GM12878 (cell line): ENCODE measurements around the gene SLC3A2. TPM values are rescaled to one million over a fixed set of nuclear protein-coding genes. Genes with fewer than 3 reads are reported as not detected.

Experiments
- ATAC-seq: fragments of 200-7000 bp; cut with Tn5 transposase; 3 replicates; pipeline ENCODE4 v1.9.1; 2020; ENCODE audit warnings: mild to moderate bottlenecking, moderate library complexity
- BruUV-seq: library from RNA; stranded (reverse); fragments of 400-500 nt; replicated peaks from 2 replicates; lab custom pipeline; 2021; lab: Mats Ljungman, UMichigan
- CTCF ChIA-PET: fragments of 300-600 bp; sonication (Branson Sonifier 250); formaldehyde crosslinking; extraction: SDS; loops from one replicate; lab custom pipeline; 2021; ENCODE audit warnings: inconsistent platforms; lab: Yijun Ruan, JAX
- POLR2A ChIA-PET: fragments of 350-600 bp; formaldehyde crosslinking; extraction: SDS; loops from one replicate; lab custom pipeline; 2021; ENCODE audit warnings: inconsistent platforms; lab: Charles Lee
- RAD21 ChIA-PET: fragments of 300-600 bp; sonication (Branson Sonifier 250); formaldehyde crosslinking; loops from one replicate; lab custom pipeline; 2023; ENCODE audit warnings: antibody characterized with exemption; ENCODE audit not compliant: unreplicated experiment; lab: Charles Lee
- SMC1A ChIA-PET: fragments of 300-600 bp; sonication (Branson Sonifier 250); formaldehyde crosslinking; loops from one replicate; lab custom pipeline; 2023; ENCODE audit not compliant: unreplicated experiment, uncharacterized antibody; lab: Charles Lee
- DNase-seq: peaks from one replicate; pipeline ENCODE4 v3.0.0-alpha.2; 2011; ENCODE audit warnings: low read depth, low spot score
- FAIRE-seq: peaks from 3 replicates; lab custom pipeline; 2011; peaks lifted over from hg19 to GRCh38; lab: Jason Lieb, UNC
- H2AFZ ChIP-seq: 2 replicates; pipeline ENCODE4 v1.6.0; 2011; ENCODE audit warnings: low read depth, low read length, control low read depth; ENCODE audit not compliant: control insufficient read depth
- H3K27ac ChIP-seq: 2 replicates; pipeline ENCODE4 v1.5.1; 2011; ENCODE audit warnings: control low read depth; ENCODE audit not compliant: control insufficient read depth, insufficient read depth
- H3K27me3 ChIP-seq, 2 experiments: replicated peaks in 1 of 2; 2 replicates each; pipeline versions ENCODE4 v1.6.0 to v1.6.1; 2011; ENCODE audit warnings: low read length in 1 of 2; ENCODE audit not compliant: control insufficient read depth in 2 of 2, insufficient read depth in 2 of 2
- H3K36me3 ChIP-seq, 2 experiments: 2 replicates each; pipeline ENCODE4 v1.5.1; 2011; ENCODE audit warnings: low read length in 1 of 2; ENCODE audit not compliant: control insufficient read depth in 2 of 2, insufficient read depth in 2 of 2
- H3K4me1 ChIP-seq: 2 replicates; pipeline ENCODE4 v1.6.1; 2011; ENCODE audit warnings: mild to moderate bottlenecking, low read length, moderate library complexity, mixed read lengths; ENCODE audit not compliant: control insufficient read depth, insufficient read depth
- H3K4me2 ChIP-seq: 2 replicates; pipeline ENCODE4 v1.6.0; 2011; ENCODE audit warnings: control low read depth; ENCODE audit not compliant: control insufficient read depth, insufficient read depth
- H3K4me3 ChIP-seq: fragments of 200-600 bp; sonication (generic); 2 replicates; pipeline ENCODE4 v1.5.1; 2016
- H3K79me2 ChIP-seq: 2 replicates; pipeline ENCODE4 v1.6.0; 2011; ENCODE audit warnings: low read length; ENCODE audit not compliant: control insufficient read depth, insufficient read depth
- H3K9ac ChIP-seq: 2 replicates; pipeline ENCODE4 v1.8.0; 2011; ENCODE audit warnings: low read length, control low read depth, mixed read lengths; ENCODE audit not compliant: control insufficient read depth, insufficient read depth
- H3K9me3 ChIP-seq: replicated peaks from 3 replicates; pipeline ENCODE4 v1.5.1; 2011; ENCODE audit warnings: mild to moderate bottlenecking, low read length; ENCODE audit not compliant: control insufficient read depth, insufficient read depth
- H4K20me1 ChIP-seq: 2 replicates; pipeline ENCODE4 v1.6.0; 2011; ENCODE audit not compliant: control insufficient read depth, insufficient read depth
- BMI1 ChIP-seq: fragments of 450-650 bp; IDR thresholded peaks from 2 replicates; pipeline ENCODE4 v1.6.1; 2016; ENCODE audit warnings: mild to moderate bottlenecking, moderate library complexity, borderline replicate concordance
- CBX3 ChIP-seq: fragments of 200-600 bp; sonication (generic); IDR thresholded peaks from 2 replicates; pipeline ENCODE4 v1.6.1; 2016; ENCODE audit warnings: low read depth, borderline replicate concordance
- HDAC2 ChIP-seq: fragments of 200-600 bp; sonication (generic); IDR thresholded peaks from 2 replicates; pipeline ENCODE4 v1.6.1; 2017
- NFIC ChIP-seq: IDR thresholded peaks from 2 replicates; pipeline ENCODE4 v1.6.1; 2012; ENCODE audit warnings: low read depth, mild to moderate bottlenecking, inconsistent platforms, low read length, moderate library complexity
- NFYA ChIP-seq: IDR thresholded peaks from 2 replicates; pipeline ENCODE4 v1.6.1; 2011; ENCODE audit warnings: low read depth, mild to moderate bottlenecking, low read length, improper control_type of control experiment, borderline replicate concordance
- NR2C1 ChIP-seq: fragments of 450-650 bp; IDR thresholded peaks from 2 replicates; pipeline ENCODE4 v1.6.1; 2017; ENCODE audit warnings: antibody characterized with exemption, mild to moderate bottlenecking, moderate library complexity
- NR2F1 ChIP-seq: fragments of 450-650 bp; conservative IDR thresholded peaks from 2 replicates; pipeline ENCODE4 v1.6.1; 2017; ENCODE audit warnings: mild to moderate bottlenecking
- POLR2AphosphoS5 ChIP-seq: IDR thresholded peaks from 2 replicates; pipeline ENCODE4 v1.6.1; 2011; ENCODE audit warnings: mild to moderate bottlenecking, low read length, inconsistent platforms
- SREBF2 ChIP-seq: IDR thresholded peaks from 2 replicates; pipeline ENCODE4 v1.6.1; 2012; ENCODE audit warnings: mild to moderate bottlenecking, low read length
- SRF ChIP-seq, 2 experiments: IDR thresholded peaks; 2 replicates each; pipeline ENCODE4 v1.6.1; 2011; ENCODE audit warnings: low read depth in 2 of 2, low read length in 2 of 2, mild to moderate bottlenecking in 1 of 2, moderate library complexity in 1 of 2
- TAF1 ChIP-seq: IDR thresholded peaks from 2 replicates; pipeline ENCODE4 v1.6.1; 2011; ENCODE audit warnings: mild to moderate bottlenecking, low read depth, low read length, borderline replicate concordance
- TCF7 ChIP-seq: IDR thresholded peaks from 2 replicates; pipeline ENCODE4 v1.6.1; 2014; ENCODE audit warnings: antibody characterized with exemption, borderline replicate concordance
- YBX1 ChIP-seq: fragments of 450-650 bp; IDR thresholded peaks from 2 replicates; pipeline ENCODE4 v1.6.1; 2016; ENCODE audit warnings: antibody characterized with exemption
- ZBED1 ChIP-seq: IDR thresholded peaks from 2 replicates; pipeline ENCODE4 v1.6.1; 2016; ENCODE audit warnings: borderline replicate concordance
- ZSCAN29 ChIP-seq: fragments of 450-650 bp; IDR thresholded peaks from 2 replicates; pipeline ENCODE4 v1.6.1; 2017; ENCODE audit warnings: mild to moderate bottlenecking, moderate library complexity
- WGBS: methylation state at CpG from one replicate; pipeline ENCODE4 v1.1.6; 2016; ENCODE audit warnings: low lambda C conversion rate; ENCODE audit not compliant: insufficient replicate concordance, insufficient coverage; ENCODE audit errors: missing lambda C conversion rate; 5-methylcytosine and 5-hydroxymethylcytosine counted together
- in situ Hi-C: fragments of 300-500 bp; cut with MboI; formaldehyde crosslinking; loops from 9 replicates; pipeline ENCODE4 v1.14.3; 2018; ENCODE audit warnings: mixed read lengths
- intact Hi-C: fragments of 100-400 bp; cut with micrococcal nuclease; formaldehyde crosslinking; loops from one replicate; pipeline ENCODE4 v1.14.2; 2022; ENCODE audit not compliant: unreplicated experiment
- polyA plus RNA-seq, 11 experiments: library from polyadenylated mRNA; depleted of rRNA in 4 of 11; unstranded in 6 of 11; stranded (reverse) in 5 of 11; fragments of >200 nt; fragmentation: Nextera tagmentation in 4 of 11; fragmentation: Illumina TruSeq in 1 of 11; extraction: Ambion mirVana in 4 of 11; extraction: Trizol in 1 of 11; gene quantifications; 1 replicate in 1 of 11; 2 replicates in 10 of 11; pipeline versions ENCODE4 v1.2.1 to v1.2.3, GENCODE V29; 2011 to 2016; ENCODE audit warnings: inconsistent platforms in 2 of 11, missing spikeins in 2 of 11, low read depth in 1 of 11
- total RNA-seq, 4 experiments: library from RNA; depleted of rRNA in 3 of 4; stranded (reverse); fragments of >200 nt in 3 of 4; fragmentation: Illumina TruSeq in 1 of 4; extraction: Trizol in 1 of 4; gene quantifications; 2 replicates each; pipeline versions ENCODE4 v1.2.1 to v1.2.3, GENCODE V29; 2013 to 2021
- TF ChIP-seq, protein P1 (sequence below): IDR thresholded peaks from 2 replicates; pipeline ENCODE4 v1.6.1; 2012; ENCODE audit warnings: low read depth, low read length, improper control_type of control experiment
- TF ChIP-seq, protein P2 (sequence below): fragments of 450-650 bp; IDR thresholded peaks from 2 replicates; pipeline ENCODE4 v1.6.1; 2017; ENCODE audit warnings: mild to moderate bottlenecking, low read depth, inconsistent platforms; ENCODE audit not compliant: poor library complexity, severe bottlenecking
- TF ChIP-seq, protein P3 (sequence below): IDR thresholded peaks from 2 replicates; pipeline ENCODE4 v1.6.1; 2012; ENCODE audit warnings: low read depth, low read length, improper control_type of control experiment
- TF ChIP-seq, protein P4 (sequence below): IDR thresholded peaks from 2 replicates; pipeline ENCODE4 v1.6.1; 2011; ENCODE audit warnings: low read depth, low read length, improper control_type of control experiment, borderline replicate concordance
- TF ChIP-seq, protein P5 (sequence below): fragments of 450-650 bp; IDR thresholded peaks from 2 replicates; pipeline ENCODE4 v1.6.1; 2016; ENCODE audit warnings: mild to moderate bottlenecking

Gene SLC3A2
- total and polyA plus RNA-seq, 10 of the 15 experiments (the other 5 are each of a cell fraction or from before 2014, with no cell fraction given) = 6.9 to 158 (median 106) TPM

DNA sequence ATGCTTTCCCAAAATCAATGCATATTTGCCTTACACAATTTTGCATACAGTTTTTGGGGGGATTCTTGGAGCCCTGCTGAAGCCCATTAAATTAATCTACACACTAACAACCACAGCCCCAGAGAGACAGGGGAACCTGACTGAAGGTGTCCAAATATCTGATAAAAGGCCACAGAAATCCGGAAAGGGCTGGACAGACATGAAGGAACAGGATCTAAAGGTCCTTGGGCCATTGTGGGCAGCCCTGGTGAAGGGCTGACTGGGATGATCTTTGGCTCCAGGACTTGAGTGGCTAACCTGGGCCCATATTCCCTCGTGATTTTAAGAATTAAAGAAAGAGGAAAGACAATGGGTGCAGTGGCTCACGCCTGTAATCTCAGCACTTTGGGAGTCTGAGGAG is 34.5 kb upstream of the SLC3A2 start:
- WGBS = 4% methylated on average over 3 of the region's 3 CpGs
- in situ Hi-C loops (no loop called here), intact Hi-C loops (no loop called here)
- DNase-seq (no peak), ATAC-seq (no peak), FAIRE-seq (no peak)
- Histone ChIP-seq H3K79me2 (no peaks in the 10 kb centered on the region), H4K20me1 (no peaks in the 10 kb centered on the region), H3K27me3 (no peaks in the 10 kb centered on the region), H2AFZ (no peak overlapping the region)
- SMC1A ChIA-PET = interaction anchor here (0.9 kb wide), 1 partner anchor 9 kb away, joined by 4 read pairs; no protein-coding TSS in a partner anchor
- RAD21 ChIA-PET = no interaction called here
- BruUV-seq = no TSS peak
- TF ChIP-seq ZBED1 (no peak), TAF1 (no peak), NFYA (no peak), BMI1 (no peak), CBX3 (no peak), SREBF2 (no peak), POLR2AphosphoS5 (no peak), NFIC (no peak), HDAC2 (no peak), SRF (IDR thresholded peaks at IDR 0.05; ENCODE audit: low read depth in 2 of 2, low read length in 2 of 2) (no peak), TCF7 (no peak), NR2F1 (no peak), YBX1 (no peak), NR2C1 (no peak), ZSCAN29 (no peak)
- TF ChIP-seq, protein P1, sequence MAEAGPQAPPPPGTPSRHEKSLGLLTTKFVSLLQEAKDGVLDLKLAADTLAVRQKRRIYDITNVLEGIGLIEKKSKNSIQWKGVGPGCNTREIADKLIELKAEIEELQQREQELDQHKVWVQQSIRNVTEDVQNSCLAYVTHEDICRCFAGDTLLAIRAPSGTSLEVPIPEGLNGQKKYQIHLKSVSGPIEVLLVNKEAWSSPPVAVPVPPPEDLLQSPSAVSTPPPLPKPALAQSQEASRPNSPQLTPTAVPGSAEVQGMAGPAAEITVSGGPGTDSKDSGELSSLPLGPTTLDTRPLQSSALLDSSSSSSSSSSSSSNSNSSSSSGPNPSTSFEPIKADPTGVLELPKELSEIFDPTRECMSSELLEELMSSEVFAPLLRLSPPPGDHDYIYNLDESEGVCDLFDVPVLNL = no peak
- TF ChIP-seq, protein P2, sequence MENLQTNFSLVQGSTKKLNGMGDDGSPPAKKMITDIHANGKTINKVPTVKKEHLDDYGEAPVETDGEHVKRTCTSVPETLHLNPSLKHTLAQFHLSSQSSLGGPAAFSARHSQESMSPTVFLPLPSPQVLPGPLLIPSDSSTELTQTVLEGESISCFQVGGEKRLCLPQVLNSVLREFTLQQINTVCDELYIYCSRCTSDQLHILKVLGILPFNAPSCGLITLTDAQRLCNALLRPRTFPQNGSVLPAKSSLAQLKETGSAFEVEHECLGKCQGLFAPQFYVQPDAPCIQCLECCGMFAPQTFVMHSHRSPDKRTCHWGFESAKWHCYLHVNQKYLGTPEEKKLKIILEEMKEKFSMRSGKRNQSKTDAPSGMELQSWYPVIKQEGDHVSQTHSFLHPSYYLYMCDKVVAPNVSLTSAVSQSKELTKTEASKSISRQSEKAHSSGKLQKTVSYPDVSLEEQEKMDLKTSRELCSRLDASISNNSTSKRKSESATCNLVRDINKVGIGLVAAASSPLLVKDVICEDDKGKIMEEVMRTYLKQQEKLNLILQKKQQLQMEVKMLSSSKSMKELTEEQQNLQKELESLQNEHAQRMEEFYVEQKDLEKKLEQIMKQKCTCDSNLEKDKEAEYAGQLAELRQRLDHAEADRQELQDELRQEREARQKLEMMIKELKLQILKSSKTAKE = no peak
- TF ChIP-seq, protein P3, sequence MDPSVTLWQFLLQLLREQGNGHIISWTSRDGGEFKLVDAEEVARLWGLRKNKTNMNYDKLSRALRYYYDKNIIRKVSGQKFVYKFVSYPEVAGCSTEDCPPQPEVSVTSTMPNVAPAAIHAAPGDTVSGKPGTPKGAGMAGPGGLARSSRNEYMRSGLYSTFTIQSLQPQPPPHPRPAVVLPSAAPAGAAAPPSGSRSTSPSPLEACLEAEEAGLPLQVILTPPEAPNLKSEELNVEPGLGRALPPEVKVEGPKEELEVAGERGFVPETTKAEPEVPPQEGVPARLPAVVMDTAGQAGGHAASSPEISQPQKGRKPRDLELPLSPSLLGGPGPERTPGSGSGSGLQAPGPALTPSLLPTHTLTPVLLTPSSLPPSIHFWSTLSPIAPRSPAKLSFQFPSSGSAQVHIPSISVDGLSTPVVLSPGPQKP = no peak
- TF ChIP-seq, protein P4, sequence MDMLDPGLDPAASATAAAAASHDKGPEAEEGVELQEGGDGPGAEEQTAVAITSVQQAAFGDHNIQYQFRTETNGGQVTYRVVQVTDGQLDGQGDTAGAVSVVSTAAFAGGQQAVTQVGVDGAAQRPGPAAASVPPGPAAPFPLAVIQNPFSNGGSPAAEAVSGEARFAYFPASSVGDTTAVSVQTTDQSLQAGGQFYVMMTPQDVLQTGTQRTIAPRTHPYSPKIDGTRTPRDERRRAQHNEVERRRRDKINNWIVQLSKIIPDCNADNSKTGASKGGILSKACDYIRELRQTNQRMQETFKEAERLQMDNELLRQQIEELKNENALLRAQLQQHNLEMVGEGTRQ = no peak
- TF ChIP-seq, protein P5, sequence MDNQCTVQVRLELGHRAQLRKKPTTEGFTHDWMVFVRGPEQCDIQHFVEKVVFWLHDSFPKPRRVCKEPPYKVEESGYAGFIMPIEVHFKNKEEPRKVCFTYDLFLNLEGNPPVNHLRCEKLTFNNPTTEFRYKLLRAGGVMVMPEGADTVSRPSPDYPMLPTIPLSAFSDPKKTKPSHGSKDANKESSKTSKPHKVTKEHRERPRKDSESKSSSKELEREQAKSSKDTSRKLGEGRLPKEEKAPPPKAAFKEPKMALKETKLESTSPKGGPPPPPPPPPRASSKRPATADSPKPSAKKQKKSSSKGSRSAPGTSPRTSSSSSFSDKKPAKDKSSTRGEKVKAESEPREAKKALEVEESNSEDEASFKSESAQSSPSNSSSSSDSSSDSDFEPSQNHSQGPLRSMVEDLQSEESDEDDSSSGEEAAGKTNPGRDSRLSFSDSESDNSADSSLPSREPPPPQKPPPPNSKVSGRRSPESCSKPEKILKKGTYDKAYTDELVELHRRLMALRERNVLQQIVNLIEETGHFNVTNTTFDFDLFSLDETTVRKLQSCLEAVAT = no peak
- TF ChIP-seq, all 136 proteins: peak for 0
- Histone ChIP-seq H3K9ac (no peak overlapping the region), H3K36me3 (no peaks in the 10 kb centered on the region), H3K27ac (no peak overlapping the region), H3K4me3 (no peak overlapping the region), H3K9me3 (no peaks in the 10 kb centered on the region), H3K4me1 (peaks cover 9% of the 10 kb centered on the region), H3K4me2 (no peak overlapping the region)
- ChIA-PET CTCF (no interaction called here), POLR2A (interaction anchor here (0.9 to 4.0 kb wide), 2 partner anchors 8 to 16 kb away, joined by 7 to 66 read pairs; no protein-coding TSS in a partner anchor)
